ENCODE results near the gene ZNF346.
"Not testable (repeated sequence)": the region's sequence is repeated elsewhere in the genome, so short reads cannot be mapped to it uniquely, and the experiment has no call there.

ZNF346 gene

GRCh38 chr5:176995122-176995490, 27.4 kb upstream of the ZNF346 start:
- H3K36me3 ChIP-seq (ENCODE audit: insufficient read depth) = no peaks in the 10 kb centered on the region
- H3K4me1 ChIP-seq (ENCODE audit: low read depth, poor library complexity, severe bottlenecking) = peaks cover 10% of the 10 kb centered on the region
- no peak overlapping the region for H2AFZ ChIP-seq (ENCODE audit: low read depth)
- H3K4me3 ChIP-seq (IDR thresholded peaks at IDR 0.05; ENCODE audit: insufficient read depth, low read depth, low read length) = no peak overlapping the region
- no peaks in the 10 kb centered on the region for H3K27me3 ChIP-seq (ENCODE audit: insufficient read depth, low read depth)
- H3K27ac ChIP-seq = no peak overlapping the region
- H3K4me2 ChIP-seq = no peak overlapping the region
- no peak for TF ChIP-seq CTCF (conservative IDR thresholded peaks at IDR 0.05; ENCODE audit: low read depth, low read length)
- no peaks in the 10 kb centered on the region; the same call in 1 of the 2 replicates for H4K20me1 ChIP-seq (ENCODE audit: insufficient read depth)
- H3K9ac ChIP-seq = no peak overlapping the region
- peaks cover 91% of the 10 kb centered on the region; the same call in 1 of the 2 replicates for H3K79me2 ChIP-seq (ENCODE audit: insufficient read depth, low read depth)

GRCh38 chr5:176995896-176996767, 26.4 kb upstream of the ZNF346 start:
- Histone ChIP-seq H3K4me1 (ENCODE audit: low read depth, poor library complexity, severe bottlenecking) (peaks cover 10% of the 10 kb centered on the region), H4K20me1 (ENCODE audit: insufficient read depth) (no peaks in the 10 kb centered on the region; the same call in 1 of the 2 replicates), H3K27ac (no peak overlapping the region), H3K4me2 (no peak overlapping the region; the same call in 1 of the 2 replicates), H2AFZ (ENCODE audit: low read depth) (no peak overlapping the region), H3K36me3 (ENCODE audit: insufficient read depth) (no peaks in the 10 kb centered on the region), H3K27me3 (ENCODE audit: insufficient read depth, low read depth) (no peaks in the 10 kb centered on the region), H3K79me2 (ENCODE audit: insufficient read depth, low read depth) (peaks cover 92% of the 10 kb centered on the region; the same call in 1 of the 2 replicates), H3K4me3 (IDR thresholded peaks at IDR 0.05; ENCODE audit: insufficient read depth, low read depth, low read length) (no peak overlapping the region), H3K9ac (no peak overlapping the region)
- TF ChIP-seq CTCF (conservative IDR thresholded peaks at IDR 0.05; ENCODE audit: low read depth, low read length) = no peak

- Histone ChIP-seq H3K36me3 (ENCODE audit: insufficient read depth) (no peaks in the 10 kb centered on the region), H2AFZ (ENCODE audit: low read depth) (no peak overlapping the region), H3K27ac (no peak overlapping the region), H4K20me1 (ENCODE audit: insufficient read depth) (no peaks in the 10 kb centered on the region; the same call in 1 of the 2 replicates), H3K27me3 (ENCODE audit: insufficient read depth, low read depth) (no peaks in the 10 kb centered on the region), H3K4me2 (no peak overlapping the region), H3K4me3 (IDR thresholded peaks at IDR 0.05; ENCODE audit: insufficient read depth, low read depth, low read length) (no peak overlapping the region), H3K79me2 (ENCODE audit: insufficient read depth, low read depth) (peaks cover 92% of the 10 kb centered on the region; the same call in 1 of the 2 replicates), H3K4me1 (ENCODE audit: low read depth, poor library complexity, severe bottlenecking) (peaks cover 10% of the 10 kb centered on the region), H3K9ac (no peak overlapping the region)
- TF ChIP-seq CTCF (conservative IDR thresholded peaks at IDR 0.05; ENCODE audit: low read depth, low read length) = no peak
Measured at GRCh38 chr5:176996780-176997179, 25.7 kb upstream of the ZNF346 start.

- no peak overlapping the region for H2AFZ ChIP-seq (ENCODE audit: low read depth)
- H3K79me2 ChIP-seq (ENCODE audit: insufficient read depth, low read depth) = peaks cover 92% of the 10 kb centered on the region
- no peaks in the 10 kb centered on the region for H3K36me3 ChIP-seq (ENCODE audit: insufficient read depth)
- no peak overlapping the region for H3K4me3 ChIP-seq (IDR thresholded peaks at IDR 0.05; ENCODE audit: insufficient read depth, low read depth, low read length)
- no peak overlapping the region for H3K9ac ChIP-seq
- peaks cover 10% of the 10 kb centered on the region for H3K4me1 ChIP-seq (ENCODE audit: low read depth, poor library complexity, severe bottlenecking)
- H3K27ac ChIP-seq = no peak overlapping the region
- TF ChIP-seq CTCF (conservative IDR thresholded peaks at IDR 0.05; ENCODE audit: low read depth, low read length) = no peak
- no peaks in the 10 kb centered on the region for H3K27me3 ChIP-seq (ENCODE audit: insufficient read depth, low read depth)
- no peaks in the 10 kb centered on the region; the same call in 1 of the 2 replicates for H4K20me1 ChIP-seq (ENCODE audit: insufficient read depth)
- no peak overlapping the region for H3K4me2 ChIP-seq
Measured at GRCh38 chr5:176998828-176999227, 23.7 kb upstream of the ZNF346 start.

- not testable (repeated sequence) for H3K4me2 ChIP-seq; H3K4me3 ChIP-seq (IDR thresholded peaks at IDR 0.05; ENCODE audit: insufficient read depth, low read depth, low read length); H2AFZ ChIP-seq (ENCODE audit: low read depth); H3K36me3 ChIP-seq (ENCODE audit: insufficient read depth); H3K27me3 ChIP-seq (ENCODE audit: insufficient read depth, low read depth); H4K20me1 ChIP-seq (ENCODE audit: insufficient read depth); H3K9ac ChIP-seq; H3K27ac ChIP-seq
- Histone ChIP-seq H3K4me1 (ENCODE audit: low read depth, poor library complexity, severe bottlenecking) (peaks cover 14% of the 10 kb centered on the region), H3K79me2 (ENCODE audit: insufficient read depth, low read depth) (peaks cover 92% of the 10 kb centered on the region)
Measured at GRCh38 chr5:176999526-176999925, 23.0 kb upstream of the ZNF346 start.

All from KMS-11 (cell line).